ENCODE data around the gene IFNAR2. TPM values are rescaled to one million over a fixed set of nuclear protein-coding genes. Genes with fewer than 3 reads are reported as not detected.

The IFNAR2 gene
- total RNA-seq, 4 donors from 2014 or later, result 0.20 to 16.5 (median 5.1) TPM

GRCh38 chr21:33236013-33236686 is 6.4 kb downstream of the IFNAR2 start:
- no peaks in the 10 kb centered on the region for H3K9me3 ChIP-seq
- H3K27me3 ChIP-seq, result no peaks in the 10 kb centered on the region
- no peak for DNase-seq
- intact Hi-C loops (cut with DNase I; ENCODE audit: low total_unique reads) (no loop called here), in situ Hi-C loops (cut with MboI; ENCODE audit: low pct_ligation_motif_present in 1 of 4, low pct_unique_long_range_greater_than_20kb in 1 of 4, low sequenced_read_pairs in 3 of 4) (no loop called here)
- H3K36me3 ChIP-seq, result no peaks in the 10 kb centered on the region
- H3K4me3 ChIP-seq, result no peak overlapping the region
- H3K4me1 ChIP-seq, result peaks cover 0 to 25% (median 2%) of the 10 kb centered on the region in 4 donors
- WGBS, 2 donors (ENCODE audit: low coverage in 1 of 2), result 96% methylated on average over 6 of the region's 6 CpGs; no CpG with 5 or more reads in 1 of the 2 donors
- H3K27ac ChIP-seq, result no peak overlapping the region
- TF ChIP-seq EP300 (IDR thresholded peaks at IDR 0.05; ENCODE audit: low read depth), result no peak

DNA sequence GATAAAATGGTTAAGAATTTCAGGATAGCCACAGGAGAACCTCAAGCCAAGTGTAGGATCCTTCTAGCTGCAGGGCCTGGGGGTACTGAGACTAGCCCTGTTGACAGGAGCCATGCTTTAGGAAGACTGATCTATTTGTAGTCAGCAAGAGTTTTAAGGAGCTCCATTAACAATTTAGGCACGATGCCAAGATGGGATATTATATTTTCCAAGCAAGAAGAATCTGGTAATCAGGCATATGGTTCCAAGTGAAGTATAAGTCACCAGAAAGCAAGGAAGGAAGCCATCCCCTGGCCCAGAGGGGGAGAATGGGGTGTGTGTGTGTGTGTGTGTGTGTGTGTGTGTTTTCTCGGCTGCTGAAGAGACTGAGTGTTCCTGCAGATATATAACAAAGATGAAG is 7.0 kb downstream of the IFNAR2 start:
- WGBS, 2 donors (ENCODE audit: low coverage in 1 of 2), result 83 to 92% methylated on average over 2 of the region's 2 CpGs
- DNase-seq, result no peak

GRCh38 chr21:33237486-33237885 is 7.7 kb downstream of the IFNAR2 start:
- H3K27ac ChIP-seq, result peak overlapping the region in 3 of 4 donors; percentile 33 to 55 (median 46)
- H3K9me3 ChIP-seq, result no peaks in the 10 kb centered on the region
- 73 to 79% methylated on average over 3 of the region's 3 CpGs for WGBS, 2 donors (ENCODE audit: low coverage in 1 of 2)

More for the DNA sequence above, 7.0 kb downstream of the IFNAR2 start:
- H3K36me3 ChIP-seq, result no peaks in the 10 kb centered on the region
- peaks cover 0 to 21% (median 2%) of the 10 kb centered on the region in 4 donors for H3K4me1 ChIP-seq
- H3K9me3 ChIP-seq, result no peaks in the 10 kb centered on the region
- H3K4me3 ChIP-seq, result no peak overlapping the region
- no peaks in the 10 kb centered on the region for H3K27me3 ChIP-seq
- in situ Hi-C loops (cut with MboI; ENCODE audit: low pct_ligation_motif_present in 1 of 4, low pct_unique_long_range_greater_than_20kb in 1 of 4, low sequenced_read_pairs in 3 of 4) (no loop called here), intact Hi-C loops (cut with DNase I; ENCODE audit: low total_unique reads) (no loop called here)
- no peak overlapping the region for H3K27ac ChIP-seq
- TF ChIP-seq POLR2AphosphoS5 (IDR thresholded peaks at IDR 0.05), result no peak
- TF ChIP-seq, protein P1, sequence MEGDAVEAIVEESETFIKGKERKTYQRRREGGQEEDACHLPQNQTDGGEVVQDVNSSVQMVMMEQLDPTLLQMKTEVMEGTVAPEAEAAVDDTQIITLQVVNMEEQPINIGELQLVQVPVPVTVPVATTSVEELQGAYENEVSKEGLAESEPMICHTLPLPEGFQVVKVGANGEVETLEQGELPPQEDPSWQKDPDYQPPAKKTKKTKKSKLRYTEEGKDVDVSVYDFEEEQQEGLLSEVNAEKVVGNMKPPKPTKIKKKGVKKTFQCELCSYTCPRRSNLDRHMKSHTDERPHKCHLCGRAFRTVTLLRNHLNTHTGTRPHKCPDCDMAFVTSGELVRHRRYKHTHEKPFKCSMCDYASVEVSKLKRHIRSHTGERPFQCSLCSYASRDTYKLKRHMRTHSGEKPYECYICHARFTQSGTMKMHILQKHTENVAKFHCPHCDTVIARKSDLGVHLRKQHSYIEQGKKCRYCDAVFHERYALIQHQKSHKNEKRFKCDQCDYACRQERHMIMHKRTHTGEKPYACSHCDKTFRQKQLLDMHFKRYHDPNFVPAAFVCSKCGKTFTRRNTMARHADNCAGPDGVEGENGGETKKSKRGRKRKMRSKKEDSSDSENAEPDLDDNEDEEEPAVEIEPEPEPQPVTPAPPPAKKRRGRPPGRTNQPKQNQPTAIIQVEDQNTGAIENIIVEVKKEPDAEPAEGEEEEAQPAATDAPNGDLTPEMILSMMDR (IDR thresholded peaks at IDR 0.05), result no peak
- no peak for TF ChIP-seq POLR2A (IDR thresholded peaks at IDR 0.05)

DNA sequence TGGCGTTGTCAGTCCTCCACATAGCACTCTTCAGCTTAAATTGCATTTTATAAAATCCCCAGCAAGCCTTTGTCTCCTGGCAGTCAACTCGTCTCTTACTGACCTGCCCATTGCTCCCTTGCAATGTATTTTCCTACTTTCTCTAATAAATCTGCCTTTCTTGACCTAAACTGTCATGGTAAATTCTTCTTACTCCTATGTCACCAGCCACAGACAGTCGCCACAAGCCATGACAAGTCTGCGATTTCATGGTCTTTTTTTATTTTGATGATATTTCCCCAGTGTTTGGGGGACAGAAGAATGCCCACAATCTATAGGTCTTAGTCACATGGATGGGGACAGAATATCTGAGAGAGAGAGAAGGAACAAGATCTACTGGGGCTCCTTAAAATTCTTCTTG is 8.4 kb downstream of the IFNAR2 start:
- intact Hi-C loops (cut with DNase I; ENCODE audit: low total_unique reads) (no loop called here), in situ Hi-C loops (cut with MboI; ENCODE audit: low pct_ligation_motif_present in 1 of 4, low pct_unique_long_range_greater_than_20kb in 1 of 4, low sequenced_read_pairs in 3 of 4) (no loop called here)
- H3K9me3 ChIP-seq, result no peaks in the 10 kb centered on the region
- peaks cover 0 to 14% (median 2%) of the 10 kb centered on the region in 4 donors for H3K4me1 ChIP-seq
- peak overlapping the region; percentile 33 to 55 (median 42) for H3K27ac ChIP-seq
- H3K4me3 ChIP-seq, result no peak overlapping the region
- DNase-seq, result no peak
- no peaks in the 10 kb centered on the region for H3K27me3 ChIP-seq
- WGBS, 2 donors (ENCODE audit: low coverage in 1 of 2), result 80 to 90% methylated on average over 4 of the region's 4 CpGs
- TF ChIP-seq POLR2A (IDR thresholded peaks at IDR 0.05) (no peak), EP300 (IDR thresholded peaks at IDR 0.05; ENCODE audit: low read depth) (no peak), POLR2AphosphoS5 (IDR thresholded peaks at IDR 0.05) (no peak)
- TF ChIP-seq, protein P1 (IDR thresholded peaks at IDR 0.05), result no peak
- no peaks in the 10 kb centered on the region for H3K36me3 ChIP-seq

More at GRCh38 chr21:33237486-33237885, 7.7 kb downstream of the IFNAR2 start:
- no peak for TF ChIP-seq POLR2A (IDR thresholded peaks at IDR 0.05)
- no peak for TF ChIP-seq POLR2AphosphoS5 (IDR thresholded peaks at IDR 0.05)
- TF ChIP-seq EP300 (IDR thresholded peaks at IDR 0.05; ENCODE audit: low read depth), result no peak
- TF ChIP-seq, protein P1 (IDR thresholded peaks at IDR 0.05), result no peak
- Histone ChIP-seq H3K4me1 (peaks cover 0 to 15% (median 2%) of the 10 kb centered on the region in 4 donors), H3K27me3 (no peaks in the 10 kb centered on the region), H3K4me3 (no peak overlapping the region), H3K36me3 (no peaks in the 10 kb centered on the region)
- intact Hi-C loops (cut with DNase I; ENCODE audit: low total_unique reads), result no loop called here
- DNase-seq, result no peak
- in situ Hi-C loops (cut with MboI; ENCODE audit: low pct_ligation_motif_present in 1 of 4, low pct_unique_long_range_greater_than_20kb in 1 of 4, low sequenced_read_pairs in 3 of 4), result no loop called here

Data from transverse colon (tissue), 4 donors.